Gastroesophageal sphincter (tissue), 3 donors: ENCODE data around the gene MDFIC.

Experiments used
- CTCF ChIP-seq, 4 experiments: fragments of 200-600 bp in 2 of 4; fragments of 450-650 bp in 2 of 4; sonication (generic) in 1 of 4; IDR thresholded peaks; one replicate each; pipeline ENCODE4 v1.5.1; 2017 to 2019; ENCODE audit warnings: antibody characterized with exemption in 4 of 4, mild to moderate bottlenecking in 2 of 4, moderate library complexity in 2 of 4
- EP300 ChIP-seq: sonication (generic); formaldehyde crosslinking; IDR thresholded peaks from one replicate; pipeline ENCODE4 v1.6.1; 2017; ENCODE audit warnings: antibody characterized with exemption, mild to moderate bottlenecking
- POLR2A ChIP-seq, 2 donors: fragments of 450-650 bp; IDR thresholded peaks; one replicate each; pipeline ENCODE4 v1.6.1; 2017; ENCODE audit warnings: antibody characterized with exemption in 2 of 2, mild to moderate bottlenecking in 2 of 2, moderate library complexity in 1 of 2
- POLR2AphosphoS5 ChIP-seq: sonication (generic); formaldehyde crosslinking; IDR thresholded peaks from one replicate; pipeline ENCODE4 v1.6.1; 2017; ENCODE audit warnings: antibody characterized with exemption

- no peak for TF ChIP-seq CTCF (IDR thresholded peaks at IDR 0.05)
- no peak for TF ChIP-seq EP300
- TF ChIP-seq POLR2A (IDR thresholded peaks at IDR 0.05), result no peak
- no peak for TF ChIP-seq POLR2AphosphoS5
Observed at GRCh38 chr7:114988026-114988425, 66.1 kb downstream of the MDFIC start.
